Measurements from ENCODE around the gene SLC38A9.

DNA sequence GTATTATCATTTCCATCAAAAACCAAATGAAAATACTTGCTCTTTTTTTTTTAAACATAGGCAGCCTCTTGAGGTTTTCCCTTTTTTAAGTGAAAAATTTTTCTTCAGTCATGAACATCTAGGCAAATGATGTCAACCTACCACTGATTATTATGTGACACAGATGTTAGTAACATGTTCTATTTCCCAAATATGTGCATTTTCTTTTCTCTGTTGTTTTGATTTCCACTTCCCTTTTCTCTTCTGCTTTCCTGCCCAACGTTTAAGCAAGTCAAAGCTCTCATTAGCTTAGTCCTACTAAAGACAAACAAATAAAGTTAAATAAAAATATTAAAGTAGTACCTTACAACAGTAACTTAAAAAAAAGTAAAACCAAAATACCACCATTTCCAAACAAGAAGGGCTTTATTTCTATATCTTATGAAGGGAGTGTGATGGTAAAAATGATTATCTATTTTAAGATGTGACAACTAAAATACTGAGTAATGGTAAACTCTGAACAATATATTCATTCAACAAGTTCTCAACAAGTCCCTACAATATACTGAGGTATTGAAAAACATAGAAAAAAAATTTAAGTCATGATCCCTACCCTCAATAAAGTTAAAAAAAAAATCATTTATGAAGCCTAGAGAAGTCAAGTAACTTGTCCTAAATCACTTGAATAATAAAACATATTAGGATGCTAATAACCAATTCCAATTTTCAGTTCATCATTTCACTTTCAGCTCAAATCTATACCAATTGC, 9.4 kb downstream of the SLC38A9 start:
- TF ChIP-seq EZH2 (IDR thresholded peaks at IDR 0.05; ENCODE audit: insufficient read depth, poor library complexity, severe bottlenecking) (no peak), EZH2phosphoT487 (IDR thresholded peaks at IDR 0.05; ENCODE audit: insufficient read depth, low read depth) (no peak)

All from GM23248 (cell line).